ENCODE measurements around the gene FKBP7. TPM values are rescaled to one million over a fixed set of nuclear protein-coding genes. Genes with fewer than 3 reads are reported as not detected.

The FKBP7 gene
- total RNA-seq, 2 donors from 2014 or later: 4.1 to 6.3 TPM

GRCh38 chr2:178420463-178420999, 57.9 kb downstream of the FKBP7 start:
- no peak overlapping the region for H3K27ac Mint-ChIP-seq

GRCh38 chr2:178419123-178419522, 59.3 kb downstream of the FKBP7 start:
- Mint-ChIP-seq H3K4me1 (peaks cover 5% of the 10 kb centered on the region), H3K9me3 (peaks cover under 1% of the 10 kb centered on the region), H3K36me3 (ENCODE audit: low read depth) (peaks cover 9% of the 10 kb centered on the region), H3K4me3 (no peak overlapping the region), H3K27ac (no peak overlapping the region), H3K27me3 (ENCODE audit: insufficient read depth) (no peaks in the 10 kb centered on the region)
- no peak overlapping the region for H3K27ac ChIP-seq (ENCODE audit: low read depth, low read length)
- H3K4me1 ChIP-seq (ENCODE audit: control insufficient read depth, insufficient read depth, low read length): no peaks in the 10 kb centered on the region
- peaks cover 3% of the 10 kb centered on the region for H3K36me3 ChIP-seq (ENCODE audit: control insufficient read depth, insufficient read depth, low read length)
- H3K27me3 ChIP-seq (ENCODE audit: control insufficient read depth, insufficient read depth, low read length, poor library complexity, severe bottlenecking): no peaks in the 10 kb centered on the region
- no peak for DNase-seq
- no peak overlapping the region for H3K9ac ChIP-seq (ENCODE audit: extremely low read depth, low read length, poor library complexity, severe bottlenecking)
- TF ChIP-seq CTCF (conservative IDR thresholded peaks at IDR 0.05): no peak
- H3K4me3 ChIP-seq (ENCODE audit: low read length): no peak overlapping the region
- H3K9me3 ChIP-seq (ENCODE audit: control insufficient read depth, low read length): no peaks in the 10 kb centered on the region
- no CpG with 5 or more reads among the region's 1 CpG for WGBS, 2 experiments (ENCODE audit: insufficient coverage in 1 of 2, insufficient read length in 1 of 2)

More at GRCh38 chr2:178420463-178420999, 57.9 kb downstream of the FKBP7 start:
- Mint-ChIP-seq H3K4me1 (no peaks in the 10 kb centered on the region), H3K27me3 (ENCODE audit: insufficient read depth) (no peaks in the 10 kb centered on the region), H3K4me3 (no peak overlapping the region), H3K36me3 (ENCODE audit: low read depth) (peaks cover 20% of the 10 kb centered on the region), H3K9me3 (peaks cover 13% of the 10 kb centered on the region)
- Histone ChIP-seq H3K4me1 (ENCODE audit: control insufficient read depth, insufficient read depth, low read length) (no peaks in the 10 kb centered on the region), H3K9me3 (ENCODE audit: control insufficient read depth, low read length) (peaks cover 6% of the 10 kb centered on the region), H3K36me3 (ENCODE audit: control insufficient read depth, insufficient read depth, low read length) (peaks cover 3% of the 10 kb centered on the region), H3K27me3 (ENCODE audit: control insufficient read depth, insufficient read depth, low read length, poor library complexity, severe bottlenecking) (no peaks in the 10 kb centered on the region), H3K27ac (ENCODE audit: low read depth, low read length) (no peak overlapping the region), H3K9ac (ENCODE audit: extremely low read depth, low read length, poor library complexity, severe bottlenecking) (no peak overlapping the region), H3K4me3 (ENCODE audit: low read length) (no peak overlapping the region)
- no peak for DNase-seq
- TF ChIP-seq CTCF (conservative IDR thresholded peaks at IDR 0.05): no peak
- WGBS, 2 experiments (ENCODE audit: insufficient coverage in 1 of 2, insufficient read length in 1 of 2): 87% methylated on average over 1 of the region's 1 CpG; no CpG with 5 or more reads in 1 of the 2 experiments

GRCh38 chr2:178418426-178418825, 60.0 kb downstream of the FKBP7 start:
- H3K27ac Mint-ChIP-seq: no peak overlapping the region

More at GRCh38 chr2:178418426-178418825, 60.0 kb downstream of the FKBP7 start:
- no peak overlapping the region for H3K9ac ChIP-seq (ENCODE audit: extremely low read depth, low read length, poor library complexity, severe bottlenecking)
- WGBS, 2 experiments (ENCODE audit: insufficient coverage in 1 of 2, insufficient read length in 1 of 2): 86 to 90% methylated on average over 1 of the region's 1 CpG
- H3K27me3 ChIP-seq (ENCODE audit: control insufficient read depth, insufficient read depth, low read length, poor library complexity, severe bottlenecking): no peaks in the 10 kb centered on the region
- no peaks in the 10 kb centered on the region for H3K9me3 ChIP-seq (ENCODE audit: control insufficient read depth, low read length)
- no peaks in the 10 kb centered on the region for H3K4me1 ChIP-seq (ENCODE audit: control insufficient read depth, insufficient read depth, low read length)
- no peak for DNase-seq
- no peak overlapping the region for H3K4me3 Mint-ChIP-seq
- no peak for TF ChIP-seq CTCF (conservative IDR thresholded peaks at IDR 0.05)
- H3K4me3 ChIP-seq (ENCODE audit: low read length): no peak overlapping the region
- H3K4me1 Mint-ChIP-seq: peaks cover 5% of the 10 kb centered on the region
- peaks cover 4% of the 10 kb centered on the region for H3K36me3 Mint-ChIP-seq (ENCODE audit: low read depth)
- peaks cover 3% of the 10 kb centered on the region for H3K36me3 ChIP-seq (ENCODE audit: control insufficient read depth, insufficient read depth, low read length)
- no peaks in the 10 kb centered on the region for H3K27me3 Mint-ChIP-seq (ENCODE audit: insufficient read depth)
- H3K27ac ChIP-seq (ENCODE audit: low read depth, low read length): no peak overlapping the region
- no peaks in the 10 kb centered on the region for H3K9me3 Mint-ChIP-seq
